Peyer's patch (tissue), 4 donors: ENCODE results near the gene GDF7.

ENCODE experiments used
- CTCF ChIP-seq, 6 experiments: fragments of 450-650 bp in 4 of 6; fragments of 200-600 bp in 2 of 6; sonication (generic) in 1 of 6; IDR thresholded peaks; one replicate each; pipeline ENCODE4 v1.5.1; 2017 to 2019; ENCODE audit warnings: antibody characterized with exemption in 6 of 6, mild to moderate bottlenecking in 3 of 6, moderate library complexity in 1 of 6
- POLR2A ChIP-seq, 2 donors: fragments of 450-650 bp; IDR thresholded peaks; one replicate each; pipeline ENCODE4 v1.5.1; 2017; ENCODE audit warnings: antibody characterized with exemption in 2 of 2, mild to moderate bottlenecking in 2 of 2, moderate library complexity in 2 of 2

GRCh38 chr2:20664071-20664390, 2.9 kb upstream of the GDF7 start:
- TF ChIP-seq CTCF (IDR thresholded peaks at IDR 0.05) (no peak), POLR2A (IDR thresholded peaks at IDR 0.05) (no peak)
